Peyer's patch (tissue), 4 donors: ENCODE results near the gene TUBGCP5.

Experiments
- POLR2A ChIP-seq, 2 donors: fragments of 450-650 bp; IDR thresholded peaks; one replicate each; pipeline ENCODE4 v1.5.1; 2017; ENCODE audit warnings: antibody characterized with exemption in 2 of 2, mild to moderate bottlenecking in 2 of 2, moderate library complexity in 2 of 2
- TF ChIP-seq, protein P1 (sequence below), 6 experiments: fragments of 450-650 bp in 4 of 6; fragments of 200-600 bp in 2 of 6; sonication (generic) in 1 of 6; IDR thresholded peaks; one replicate each; pipeline ENCODE4 v1.5.1; 2017 to 2019; ENCODE audit warnings: antibody characterized with exemption in 6 of 6, mild to moderate bottlenecking in 3 of 6, moderate library complexity in 1 of 6

DNA sequence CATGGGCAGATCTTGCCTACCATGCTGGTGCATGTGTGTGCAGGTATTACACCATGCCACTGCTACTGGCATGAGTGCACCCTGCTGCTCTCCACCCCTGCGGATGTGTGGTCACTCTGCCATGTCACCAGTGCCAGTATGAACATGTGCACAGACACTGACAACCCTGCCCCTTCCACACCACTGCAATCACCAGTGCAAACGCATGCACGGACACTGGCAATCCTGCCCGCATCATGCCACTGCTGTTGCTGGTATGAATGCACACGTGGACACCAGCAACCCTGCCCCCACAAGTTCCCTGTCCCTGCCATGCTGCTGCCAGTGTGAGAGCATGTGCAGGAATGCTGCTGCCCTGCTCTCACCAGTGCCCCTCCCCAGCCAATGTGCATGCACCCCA lies 24.8 kb upstream of the TUBGCP5 start:
- TF ChIP-seq, protein P1, sequence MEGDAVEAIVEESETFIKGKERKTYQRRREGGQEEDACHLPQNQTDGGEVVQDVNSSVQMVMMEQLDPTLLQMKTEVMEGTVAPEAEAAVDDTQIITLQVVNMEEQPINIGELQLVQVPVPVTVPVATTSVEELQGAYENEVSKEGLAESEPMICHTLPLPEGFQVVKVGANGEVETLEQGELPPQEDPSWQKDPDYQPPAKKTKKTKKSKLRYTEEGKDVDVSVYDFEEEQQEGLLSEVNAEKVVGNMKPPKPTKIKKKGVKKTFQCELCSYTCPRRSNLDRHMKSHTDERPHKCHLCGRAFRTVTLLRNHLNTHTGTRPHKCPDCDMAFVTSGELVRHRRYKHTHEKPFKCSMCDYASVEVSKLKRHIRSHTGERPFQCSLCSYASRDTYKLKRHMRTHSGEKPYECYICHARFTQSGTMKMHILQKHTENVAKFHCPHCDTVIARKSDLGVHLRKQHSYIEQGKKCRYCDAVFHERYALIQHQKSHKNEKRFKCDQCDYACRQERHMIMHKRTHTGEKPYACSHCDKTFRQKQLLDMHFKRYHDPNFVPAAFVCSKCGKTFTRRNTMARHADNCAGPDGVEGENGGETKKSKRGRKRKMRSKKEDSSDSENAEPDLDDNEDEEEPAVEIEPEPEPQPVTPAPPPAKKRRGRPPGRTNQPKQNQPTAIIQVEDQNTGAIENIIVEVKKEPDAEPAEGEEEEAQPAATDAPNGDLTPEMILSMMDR (IDR thresholded peaks at IDR 0.05): no peak
- no peak for TF ChIP-seq POLR2A (IDR thresholded peaks at IDR 0.05)
